Tibial nerve (tissue), 3 donors: ENCODE data around the gene CSF2.

Experiments
- POLR2A ChIP-seq, 2 donors: fragments of 450-650 bp; IDR thresholded peaks; one replicate each; pipeline ENCODE4 v1.6.1; 2017; ENCODE audit warnings: antibody characterized with exemption in 2 of 2, mild to moderate bottlenecking in 2 of 2, moderate library complexity in 2 of 2
- TF ChIP-seq, protein P1 (sequence below), 5 experiments: fragments of 200-600 bp in 3 of 5; fragments of 450-650 bp in 2 of 5; sonication (generic) in 3 of 5; IDR thresholded peaks; one replicate each; pipeline ENCODE4 v1.5.1; 2016 to 2019; ENCODE audit warnings: antibody characterized with exemption in 5 of 5, mild to moderate bottlenecking in 3 of 5, moderate library complexity in 2 of 5

DNA sequence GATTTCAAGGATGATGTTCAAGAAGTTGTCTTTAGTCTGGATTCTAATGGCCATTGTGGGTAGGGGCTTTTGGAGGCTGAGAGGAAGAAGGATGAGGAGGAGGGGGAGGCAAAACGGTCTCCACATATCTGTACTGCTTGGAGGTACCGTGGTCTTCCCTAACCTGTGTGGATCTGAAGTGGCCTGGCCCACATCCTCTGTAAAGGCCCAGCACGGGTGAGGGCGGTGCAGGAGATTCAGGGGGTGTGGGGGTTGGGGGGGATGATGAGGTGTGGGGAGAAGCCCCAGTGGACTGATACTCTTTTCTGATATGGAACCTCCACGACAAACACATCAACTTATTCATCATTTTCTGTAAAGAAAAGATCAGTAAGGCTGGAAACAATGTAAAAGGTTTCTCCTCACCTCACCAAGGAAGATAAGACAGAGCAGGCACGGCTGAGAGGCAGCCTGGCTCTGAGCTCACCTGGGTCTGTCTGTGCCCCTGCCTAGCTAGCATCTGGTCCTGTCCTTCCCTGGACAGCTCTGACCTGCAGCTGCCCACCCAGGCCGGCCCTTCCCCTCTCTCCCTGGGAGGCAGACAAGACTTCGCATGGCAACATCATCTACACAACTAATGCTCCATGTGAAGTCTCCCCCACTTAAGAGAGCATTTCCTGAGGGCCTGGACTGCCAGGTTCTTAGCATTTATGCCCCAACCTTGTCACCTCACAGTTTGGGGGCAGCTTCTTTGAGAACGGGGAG, 18.7 kb upstream of the CSF2 start:
- no peak for TF ChIP-seq POLR2A (IDR thresholded peaks at IDR 0.05)
- TF ChIP-seq, protein P1, sequence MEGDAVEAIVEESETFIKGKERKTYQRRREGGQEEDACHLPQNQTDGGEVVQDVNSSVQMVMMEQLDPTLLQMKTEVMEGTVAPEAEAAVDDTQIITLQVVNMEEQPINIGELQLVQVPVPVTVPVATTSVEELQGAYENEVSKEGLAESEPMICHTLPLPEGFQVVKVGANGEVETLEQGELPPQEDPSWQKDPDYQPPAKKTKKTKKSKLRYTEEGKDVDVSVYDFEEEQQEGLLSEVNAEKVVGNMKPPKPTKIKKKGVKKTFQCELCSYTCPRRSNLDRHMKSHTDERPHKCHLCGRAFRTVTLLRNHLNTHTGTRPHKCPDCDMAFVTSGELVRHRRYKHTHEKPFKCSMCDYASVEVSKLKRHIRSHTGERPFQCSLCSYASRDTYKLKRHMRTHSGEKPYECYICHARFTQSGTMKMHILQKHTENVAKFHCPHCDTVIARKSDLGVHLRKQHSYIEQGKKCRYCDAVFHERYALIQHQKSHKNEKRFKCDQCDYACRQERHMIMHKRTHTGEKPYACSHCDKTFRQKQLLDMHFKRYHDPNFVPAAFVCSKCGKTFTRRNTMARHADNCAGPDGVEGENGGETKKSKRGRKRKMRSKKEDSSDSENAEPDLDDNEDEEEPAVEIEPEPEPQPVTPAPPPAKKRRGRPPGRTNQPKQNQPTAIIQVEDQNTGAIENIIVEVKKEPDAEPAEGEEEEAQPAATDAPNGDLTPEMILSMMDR (IDR thresholded peaks at IDR 0.05), result no peak
